GM18858 (cell line): ENCODE data around the gene FCMR.
"Not testable (repeated sequence)": the region's sequence is repeated elsewhere in the genome, so short reads cannot be mapped to it uniquely, and the experiment has no call there.

Experiments
- ATAC-seq: cut with Tn5 transposase; IDR thresholded peaks from one replicate; pipeline ENCODE4 v1.9.1; 2021; ENCODE audit not compliant: unreplicated experiment

Gene FCMR

DNA sequence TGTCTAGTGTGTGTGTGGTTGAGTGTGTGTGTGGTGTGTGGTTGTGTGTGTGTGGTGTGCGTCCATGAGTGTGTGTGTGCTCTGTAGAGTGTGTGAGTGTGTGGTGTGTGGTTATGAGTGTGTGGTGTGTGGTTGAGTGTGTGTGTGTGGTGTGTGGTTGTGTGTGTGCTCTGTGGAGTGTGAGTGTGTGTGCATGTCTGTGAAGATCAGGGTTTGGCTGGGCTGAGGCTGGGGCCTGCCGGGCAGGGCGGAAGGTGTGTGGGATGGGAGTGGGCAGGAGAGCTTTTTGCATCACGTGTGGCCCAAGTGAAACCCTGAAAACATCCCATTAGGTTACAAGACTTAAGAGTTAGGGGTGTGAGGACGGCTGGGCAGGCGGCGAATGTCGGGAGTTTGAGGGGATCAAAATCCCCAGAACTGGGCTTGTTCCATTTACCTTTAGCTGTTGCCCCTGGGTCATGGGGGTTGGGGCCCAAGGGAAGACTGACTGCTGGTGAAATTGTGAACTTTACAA, 2.9 kb upstream of the FCMR start:
- peak; percentile 14 for ATAC-seq

DNA sequence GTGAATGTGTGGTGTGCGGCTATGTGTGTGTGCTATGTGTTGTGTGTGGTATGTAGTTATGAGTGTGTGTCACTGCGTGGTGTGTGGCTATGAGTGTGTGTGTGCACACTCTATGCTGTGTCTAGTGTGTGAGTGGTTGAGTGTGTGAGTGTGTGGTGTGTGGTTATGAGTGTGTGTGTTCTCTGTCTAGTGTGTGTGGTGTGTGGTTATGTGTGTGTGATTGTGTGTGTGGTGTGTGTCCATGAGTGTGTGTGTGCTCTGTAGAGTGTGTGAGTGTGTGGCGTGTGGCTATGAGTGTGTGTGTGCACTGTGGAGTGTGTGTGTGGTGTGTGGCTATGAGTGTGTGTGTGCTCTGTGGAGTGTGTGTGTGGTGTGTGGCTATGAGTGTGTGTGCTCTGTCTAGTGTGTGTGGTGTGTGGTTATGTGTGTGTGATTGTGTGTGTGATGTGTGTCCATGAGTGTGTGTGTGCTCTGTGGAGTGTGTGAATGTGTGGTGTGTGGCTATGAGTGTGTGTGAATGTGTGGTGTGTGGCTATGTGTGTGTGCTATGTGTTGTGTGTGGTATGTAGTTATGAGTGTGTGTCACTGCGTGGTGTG, 2.3 kb upstream of the FCMR start:
- not testable (repeated sequence) for ATAC-seq

DNA sequence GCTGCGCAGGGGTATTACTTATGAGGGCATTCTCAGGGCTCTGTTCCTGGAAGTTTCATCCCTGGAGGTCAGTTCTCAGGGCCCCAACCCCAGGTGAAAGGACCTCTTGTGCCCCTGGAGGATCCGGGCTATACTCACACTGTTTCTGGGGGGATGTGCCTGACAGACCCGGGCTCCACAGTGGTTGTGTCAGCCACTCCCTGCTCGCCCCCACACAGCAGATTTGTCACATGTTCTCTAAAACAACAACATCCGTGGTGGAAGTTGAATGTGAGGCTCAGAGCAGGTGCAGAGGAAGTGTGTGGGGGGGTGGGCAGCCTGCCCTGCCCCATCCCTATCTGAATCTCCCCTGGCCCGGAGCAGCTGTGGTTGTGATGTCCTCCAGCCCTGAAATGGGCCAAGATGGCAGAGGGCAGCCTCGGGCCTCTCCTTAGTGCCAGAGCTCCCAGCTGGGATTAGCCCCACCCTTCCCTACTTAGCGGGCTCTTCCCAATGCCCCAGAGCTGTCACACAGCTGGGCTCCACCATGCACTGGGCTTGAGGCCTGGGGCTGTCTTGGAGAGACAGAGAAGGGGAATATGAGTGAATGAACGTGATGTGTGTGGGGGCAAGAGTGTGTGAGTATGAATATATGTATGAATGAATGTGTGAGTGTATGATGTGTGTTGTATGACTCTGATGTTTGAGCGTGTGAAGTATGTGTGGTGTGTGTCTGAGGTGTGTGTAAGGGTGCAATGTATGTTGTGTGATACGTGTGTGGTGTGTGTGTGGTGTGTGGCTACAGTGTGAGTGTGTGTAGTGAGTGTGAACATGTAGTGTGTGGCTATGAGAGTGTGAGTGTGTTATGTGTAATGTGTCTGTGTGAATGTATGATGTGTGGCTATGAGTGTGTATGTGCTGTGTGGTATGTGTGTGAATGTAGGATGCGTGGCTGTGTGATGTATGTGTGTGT, 1.5 kb upstream of the FCMR start:
- ATAC-seq, result no peak

DNA sequence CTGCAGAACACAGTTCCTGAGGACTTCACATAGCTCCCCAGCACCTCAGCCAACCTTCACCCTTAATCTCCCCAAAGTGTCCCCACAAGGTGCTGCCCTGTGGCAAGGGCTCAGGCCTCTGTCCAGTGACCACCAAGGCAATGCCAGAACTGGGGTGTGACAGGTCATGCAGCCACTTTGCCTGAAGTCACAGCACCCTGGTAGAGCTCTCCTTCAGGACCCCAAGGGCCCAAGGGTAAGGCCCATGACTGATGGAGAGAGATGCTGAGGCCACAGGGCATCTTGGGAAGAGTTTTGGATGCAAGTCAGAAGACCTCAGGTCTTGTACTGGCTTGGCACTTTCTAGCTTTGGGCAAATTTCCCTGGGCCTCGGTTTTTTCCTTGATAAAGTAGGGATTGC, 783 bp upstream of the FCMR start:
- ATAC-seq, result no peak

DNA sequence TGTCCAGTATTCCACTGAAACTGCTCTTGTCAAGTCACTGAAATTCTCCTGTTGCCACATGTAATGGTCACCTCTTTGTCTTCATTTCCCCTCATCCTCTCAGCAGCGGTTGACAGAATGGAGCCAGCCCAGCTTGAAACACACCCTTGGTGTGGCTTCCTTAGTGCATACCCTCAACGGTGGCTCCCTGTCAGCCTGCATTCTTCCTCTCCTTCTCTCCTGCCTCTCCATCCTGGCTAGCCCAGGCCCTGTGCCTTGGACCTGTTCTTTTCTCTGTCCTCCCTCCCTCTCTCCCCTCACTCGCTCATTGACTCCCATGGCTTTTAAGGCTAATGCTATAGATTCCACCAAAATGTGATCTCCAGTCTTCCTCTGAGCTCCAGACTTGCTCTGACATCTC, 3.7 kb downstream of the FCMR start:
- no peak for ATAC-seq

DNA sequence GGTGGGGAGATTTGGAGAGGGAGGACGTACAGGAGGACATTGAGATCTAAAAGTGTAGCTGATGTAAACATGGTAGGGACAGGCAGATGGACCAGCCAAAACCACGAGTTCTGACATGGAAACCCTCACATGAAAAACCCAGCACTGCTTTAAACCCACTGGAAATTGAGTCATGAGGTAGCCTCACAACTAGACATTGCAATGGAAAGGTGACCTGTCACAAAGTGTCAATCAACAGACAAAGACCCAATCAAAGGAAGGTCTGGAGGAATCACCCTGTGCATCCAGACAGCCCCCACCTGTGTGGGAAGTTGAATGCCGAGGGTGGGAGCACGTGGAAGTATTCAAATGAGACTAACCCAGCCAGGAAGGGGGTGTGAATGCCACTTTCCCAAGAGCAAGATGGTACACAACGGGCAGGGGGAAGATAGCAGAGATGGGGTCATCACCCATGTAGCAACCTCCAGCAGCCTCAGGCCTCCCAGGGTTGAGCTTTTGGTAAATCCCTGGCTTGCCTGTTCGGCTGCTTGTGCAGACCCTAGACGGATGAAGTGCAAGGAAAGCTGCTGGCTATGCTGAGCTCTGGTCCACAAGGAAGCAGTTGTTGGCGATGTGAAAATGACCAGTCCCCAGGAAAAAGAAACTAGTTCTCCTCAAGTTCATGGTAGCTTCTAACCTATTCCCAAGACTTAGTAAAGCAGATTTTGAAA, 5.6 kb downstream of the FCMR start:
- ATAC-seq, result no peak

DNA sequence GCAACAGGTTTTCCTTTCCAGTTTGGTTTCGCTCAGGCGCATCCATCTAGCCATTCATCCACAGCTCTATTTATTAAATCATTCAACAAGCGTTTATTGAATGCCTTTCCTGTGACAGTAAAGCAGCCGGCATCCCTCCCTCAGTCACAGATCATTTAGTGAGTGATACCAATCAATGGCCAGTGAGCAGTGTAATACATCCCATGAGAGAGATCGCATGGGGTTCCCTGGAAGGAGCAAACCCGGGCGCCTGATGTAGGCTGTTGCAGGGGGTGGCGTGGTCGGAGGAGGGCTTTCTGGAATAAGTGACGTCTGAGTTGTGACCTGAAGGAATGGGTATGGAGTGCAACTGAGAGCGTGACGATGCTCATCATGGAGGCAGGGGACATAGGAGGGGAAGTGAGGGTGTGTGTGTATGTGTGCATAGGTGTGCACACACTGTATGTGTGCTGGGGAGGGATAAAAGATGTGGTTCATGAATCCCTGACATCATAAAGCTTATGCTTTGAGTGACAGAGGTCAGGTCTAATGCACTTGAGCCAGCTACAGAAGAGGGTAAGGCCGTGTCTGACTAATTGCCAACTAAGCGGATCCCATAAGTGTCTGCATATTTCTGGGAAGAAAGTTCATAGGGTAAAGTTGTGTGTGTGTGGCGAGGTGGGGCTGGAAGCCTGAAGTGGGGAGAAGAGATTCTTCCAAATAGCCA, 6.6 kb downstream of the FCMR start:
- no peak for ATAC-seq

DNA sequence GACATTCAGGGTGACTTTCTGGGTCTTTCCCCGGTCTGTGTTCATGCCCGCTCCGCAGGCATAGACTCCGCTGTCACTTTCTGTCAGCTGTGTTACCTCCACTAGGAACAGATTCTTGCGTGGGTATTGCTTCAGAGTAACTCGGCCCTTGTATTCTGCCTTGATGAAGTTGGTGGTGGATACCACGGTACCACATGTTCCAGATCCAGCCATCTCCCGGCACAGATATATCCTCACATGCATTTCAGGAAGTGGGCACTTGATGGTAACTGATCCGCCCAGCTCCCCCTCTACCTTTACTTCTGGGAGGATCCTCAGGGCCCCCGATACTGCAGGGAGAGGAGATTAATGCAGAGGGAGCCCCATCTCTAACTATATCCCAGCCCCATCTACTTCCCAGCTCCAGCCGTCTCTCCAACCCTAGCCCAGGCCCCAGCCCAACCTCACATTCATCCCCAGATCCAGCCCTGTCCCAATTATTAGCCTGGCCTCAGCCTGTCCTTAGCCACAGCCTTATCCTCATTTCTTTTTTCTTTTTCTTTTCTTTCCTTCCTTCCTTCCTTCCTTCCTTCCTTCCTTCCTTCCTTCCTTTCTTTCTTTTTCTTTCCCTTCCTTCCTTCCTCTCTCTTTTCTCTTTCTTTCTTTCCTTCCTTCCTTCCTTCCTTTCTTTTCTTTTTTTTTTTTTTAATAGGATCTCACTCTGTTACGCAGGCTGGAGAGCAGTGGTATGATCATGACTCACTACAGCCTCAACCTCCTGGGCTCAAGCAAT, 7.8 kb downstream of the FCMR start:
- ATAC-seq, result no peak

DNA sequence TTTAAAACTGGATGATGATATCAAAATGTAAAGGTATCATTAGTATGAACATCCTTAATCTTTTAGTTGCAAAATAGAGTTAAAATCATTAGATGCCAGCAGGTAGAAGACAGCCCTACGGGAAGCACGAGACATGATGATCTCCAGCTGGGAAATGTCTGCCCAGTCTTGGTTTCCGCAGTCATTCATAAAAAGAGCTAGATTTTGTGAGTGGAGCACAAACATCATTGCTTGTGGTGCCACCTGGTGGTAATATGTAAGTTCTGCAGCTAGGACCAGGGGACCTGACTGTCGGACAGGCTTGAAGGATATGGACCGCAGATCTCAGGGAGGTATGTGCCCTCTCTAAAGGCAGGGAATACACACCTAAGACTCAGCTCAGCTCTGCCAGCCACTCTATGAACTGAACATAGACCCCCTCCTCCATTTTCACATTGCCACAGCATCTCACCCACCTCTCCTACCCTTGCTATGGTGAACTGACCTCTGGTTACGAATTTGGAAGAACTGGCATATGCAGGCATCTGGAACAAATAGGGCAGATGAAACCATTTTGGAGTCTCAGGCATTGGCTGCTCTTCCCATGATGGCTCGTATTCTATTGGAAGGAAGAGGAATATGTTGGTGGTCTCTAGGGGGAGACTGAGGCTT, 9.2 kb downstream of the FCMR start:
- ATAC-seq, result no peak

DNA sequence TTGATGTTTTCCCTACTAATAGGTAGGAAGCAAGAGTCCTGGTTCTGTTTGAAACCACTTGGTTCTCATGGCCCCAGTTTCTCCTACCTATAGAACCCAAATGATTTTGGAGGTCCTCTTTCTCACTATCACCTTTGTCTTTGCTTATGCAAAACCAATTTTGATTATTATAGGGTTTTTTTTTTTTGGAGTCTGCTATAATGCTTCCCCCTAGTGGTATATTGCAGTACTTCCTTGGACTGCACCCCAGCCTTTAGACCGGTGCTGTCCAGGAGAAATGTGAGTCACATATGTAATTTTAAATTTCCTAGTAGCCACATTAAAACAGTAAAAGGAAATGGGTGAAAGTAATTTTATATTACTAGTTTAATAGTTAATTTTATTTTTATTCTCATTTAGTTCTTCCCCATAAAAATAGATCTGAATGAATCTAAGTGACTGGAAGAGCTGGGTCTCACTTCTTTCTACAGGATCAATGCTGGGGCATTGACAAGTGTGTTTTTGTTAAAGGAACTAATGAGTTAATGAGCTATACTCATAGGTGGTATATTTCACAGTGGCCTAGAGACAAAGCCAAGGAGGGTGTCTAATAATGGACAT, 10.6 kb downstream of the FCMR start:
- ATAC-seq, result no peak

DNA sequence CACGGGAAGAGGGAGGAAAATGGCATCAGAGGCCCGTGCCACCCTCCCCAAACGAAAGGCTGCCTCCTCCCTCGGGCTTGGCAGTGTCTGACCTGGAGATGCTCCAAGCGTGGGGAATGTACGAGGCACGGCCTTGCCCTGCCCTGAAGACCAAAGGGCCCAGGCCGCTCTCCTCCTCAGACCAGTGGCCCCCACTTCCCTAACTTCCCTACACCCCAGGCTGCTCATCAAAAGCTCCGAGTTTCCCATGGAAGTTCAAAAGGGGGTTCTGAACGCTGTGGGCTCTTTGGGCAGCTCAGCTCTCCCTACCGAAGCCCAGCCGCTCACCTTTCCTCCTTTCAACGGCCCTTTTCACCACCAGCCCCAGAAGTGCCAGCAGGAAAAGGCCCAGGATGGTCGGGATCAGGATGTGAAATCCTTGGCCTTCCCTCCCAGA, 11.8 kb downstream of the FCMR start:
- no peak for ATAC-seq

DNA sequence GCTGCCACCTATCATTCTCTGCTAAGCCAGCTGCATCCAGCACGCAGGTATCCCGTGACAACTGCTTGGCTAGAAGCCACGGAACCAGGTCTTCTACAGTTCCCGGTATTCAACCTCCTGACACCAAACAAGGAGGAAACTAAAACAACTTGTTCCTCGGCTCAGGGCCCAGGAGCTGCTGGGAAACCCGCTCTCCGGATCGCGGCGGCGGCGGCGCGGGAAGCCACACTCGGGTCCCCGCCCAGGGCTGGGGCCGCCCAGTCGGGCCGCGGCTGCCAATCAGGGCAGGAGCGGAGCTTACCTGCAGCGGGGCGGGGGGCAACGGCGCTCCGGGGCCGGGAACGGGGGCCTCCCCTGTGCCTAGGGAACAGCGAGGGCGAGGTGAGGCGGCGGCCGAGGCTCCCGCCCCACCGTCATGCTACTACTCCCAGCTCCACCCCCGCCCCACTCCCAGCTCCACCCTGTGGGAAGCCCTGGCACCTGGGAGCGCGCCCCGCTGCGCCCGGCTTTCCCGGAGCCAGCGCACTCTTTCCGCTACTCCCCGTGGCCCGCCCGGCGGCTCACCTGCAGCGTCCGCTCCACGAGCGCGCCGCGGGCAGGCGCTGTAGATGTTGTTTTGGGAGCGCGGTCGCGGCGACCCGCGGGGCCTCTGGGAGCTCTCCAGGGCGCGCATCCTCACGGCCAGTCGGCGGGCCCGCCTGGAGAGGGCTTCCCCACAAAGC, 12.4 kb downstream of the FCMR start:
- ATAC-seq, result no peak

DNA sequence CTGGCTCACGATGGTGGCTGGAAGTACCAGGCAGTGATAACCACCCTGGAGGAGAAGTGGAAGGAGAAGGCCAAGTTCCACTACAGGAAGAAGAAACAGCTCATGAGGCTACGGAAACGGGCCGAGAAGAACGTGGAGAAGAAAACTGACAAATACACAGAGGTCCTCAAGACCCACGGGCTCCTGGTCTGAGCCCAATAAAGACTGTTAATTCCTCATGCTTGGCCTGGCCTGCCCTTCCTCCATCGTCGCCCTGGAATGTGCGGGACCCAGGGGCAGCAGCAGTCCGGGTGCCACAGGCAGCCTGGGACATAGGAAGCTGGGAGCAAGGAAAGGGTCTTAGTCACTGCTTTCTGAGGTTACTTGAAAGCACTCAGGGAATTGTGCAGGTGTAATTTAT, 13.7 kb downstream of the FCMR start:
- ATAC-seq, result no peak

DNA sequence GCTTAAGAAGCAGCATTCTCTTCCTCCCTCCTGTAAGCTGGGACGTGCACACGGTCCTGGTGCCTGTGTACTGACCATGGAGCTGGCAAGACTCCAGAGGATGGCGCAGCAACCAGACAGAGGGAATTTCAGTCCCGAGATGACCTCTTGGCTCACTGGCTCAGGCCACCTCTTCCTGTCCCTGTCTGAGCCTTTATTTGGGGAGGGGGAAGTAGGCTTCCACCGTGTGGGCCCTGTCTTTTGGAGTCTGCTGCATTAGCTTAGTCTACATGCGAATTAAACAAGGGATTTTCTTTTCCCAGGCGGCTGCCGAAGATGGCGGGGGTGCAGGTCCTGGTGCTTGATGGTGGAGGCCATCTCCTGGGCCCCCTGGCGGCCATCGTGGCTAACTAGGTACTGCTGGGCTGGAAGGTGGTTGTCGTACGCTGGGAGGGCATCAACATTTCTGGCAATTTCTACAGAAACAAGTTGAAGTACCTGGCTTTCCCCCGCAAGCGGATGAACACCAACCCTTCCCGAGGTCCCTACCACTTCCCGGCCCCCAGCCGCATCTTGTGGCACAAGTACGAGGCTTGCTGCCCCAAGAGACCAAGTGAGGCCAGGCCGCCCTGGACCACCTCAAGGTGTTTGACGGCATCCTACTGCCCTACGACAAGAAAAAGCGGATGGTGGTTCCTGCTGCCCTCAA, 14.3 kb downstream of the FCMR start:
- ATAC-seq, result no peak

DNA sequence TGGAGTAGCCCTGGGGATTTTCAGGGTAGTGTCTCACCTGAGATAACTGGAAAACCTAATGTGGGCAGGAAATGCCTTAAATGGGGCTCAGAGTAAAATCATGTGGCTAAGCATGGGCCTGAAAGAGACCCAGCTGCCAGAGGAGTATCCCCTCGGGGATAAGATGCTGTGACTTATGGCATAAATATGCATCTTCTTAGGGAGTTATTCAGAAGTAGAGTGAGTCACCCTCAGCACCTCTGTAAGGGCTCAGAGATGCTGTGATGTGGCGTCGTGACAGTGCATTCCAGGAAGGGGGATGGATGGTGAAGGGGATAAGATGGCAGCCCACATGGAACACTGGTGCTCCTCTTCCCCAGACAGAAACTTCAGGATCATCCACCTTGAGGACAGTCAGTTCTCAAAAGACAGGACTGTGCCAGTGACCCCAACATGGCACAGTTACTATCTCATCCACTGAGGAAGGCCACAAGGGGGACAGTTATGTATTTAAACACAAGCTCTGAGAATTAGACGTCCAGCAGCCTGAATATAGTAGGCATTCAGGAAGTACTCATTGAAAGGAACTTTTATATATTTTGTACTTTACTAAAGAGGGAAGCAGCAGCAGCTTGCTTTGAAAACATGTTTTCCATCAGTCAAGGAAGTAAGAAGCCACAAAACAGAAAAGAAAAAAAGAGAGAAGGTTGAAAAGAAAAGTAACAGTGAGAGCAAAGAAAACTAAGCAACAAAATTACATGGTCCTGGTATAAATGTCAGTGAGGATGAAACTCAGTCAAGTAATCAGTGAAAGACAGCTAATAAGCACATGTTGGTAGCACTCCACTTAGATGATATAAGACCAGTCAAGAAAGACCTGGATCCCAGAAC, 16.2 kb downstream of the FCMR start:
- ATAC-seq, result no peak

DNA sequence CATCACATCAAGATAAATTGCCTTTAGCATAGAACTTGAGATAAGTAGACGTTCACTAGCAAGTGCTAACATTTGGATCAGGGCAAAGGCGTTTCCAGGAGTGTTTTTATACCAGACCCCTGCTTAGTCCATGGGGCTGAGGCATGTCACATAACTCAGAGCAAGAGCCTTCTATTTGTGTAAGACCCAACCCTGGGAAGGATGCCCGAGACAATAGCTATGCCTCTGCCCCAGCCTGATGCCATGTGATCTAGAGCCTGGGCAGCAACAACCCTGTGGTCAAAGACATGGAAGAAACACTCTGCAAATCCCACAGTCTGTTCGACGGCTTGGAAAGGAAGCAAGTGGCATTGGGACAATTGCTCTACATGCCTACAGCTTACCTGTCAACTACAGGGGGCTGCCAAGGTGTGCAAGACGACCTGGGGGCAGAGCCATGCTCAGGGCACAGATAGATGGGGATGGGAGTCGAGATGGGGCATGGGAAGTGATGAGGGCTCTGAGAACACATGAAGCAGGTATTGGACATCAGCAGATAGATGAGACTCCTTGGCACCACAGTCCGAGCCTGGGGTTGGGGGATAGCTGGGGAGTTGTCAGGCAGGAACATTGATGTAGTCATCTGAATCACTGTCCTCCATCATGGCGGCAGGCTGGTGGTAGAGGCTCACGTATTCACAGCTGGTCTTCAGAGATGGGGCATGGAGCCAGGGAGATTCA, 17.2 kb downstream of the FCMR start:
- ATAC-seq, result no peak

DNA sequence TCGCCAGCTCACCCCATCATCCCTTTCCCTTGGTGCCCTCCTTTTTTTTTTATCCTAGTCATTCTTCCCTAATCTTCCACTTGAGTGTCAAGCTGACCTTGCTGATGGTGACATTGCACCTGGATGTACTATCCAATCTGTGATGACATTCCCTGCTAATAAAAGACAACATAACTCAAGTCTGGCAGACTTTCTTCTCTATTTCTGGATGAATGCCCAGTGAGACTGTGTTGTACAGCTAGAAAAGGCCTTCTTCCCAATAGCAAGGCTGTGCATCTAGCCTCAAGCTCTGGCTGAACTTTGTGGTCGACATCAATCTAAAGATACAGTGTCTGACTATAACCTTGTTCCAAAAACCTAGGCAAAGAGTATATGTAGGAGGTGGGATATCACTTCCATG, 18.1 kb downstream of the FCMR start:
- no peak for ATAC-seq
